ENCODE data around the gene SH3BP4.
"Not testable (repeated sequence)": the region's sequence is repeated elsewhere in the genome, so short reads cannot be mapped to it uniquely, and the experiment has no call there.

SH3BP4 gene

DNA sequence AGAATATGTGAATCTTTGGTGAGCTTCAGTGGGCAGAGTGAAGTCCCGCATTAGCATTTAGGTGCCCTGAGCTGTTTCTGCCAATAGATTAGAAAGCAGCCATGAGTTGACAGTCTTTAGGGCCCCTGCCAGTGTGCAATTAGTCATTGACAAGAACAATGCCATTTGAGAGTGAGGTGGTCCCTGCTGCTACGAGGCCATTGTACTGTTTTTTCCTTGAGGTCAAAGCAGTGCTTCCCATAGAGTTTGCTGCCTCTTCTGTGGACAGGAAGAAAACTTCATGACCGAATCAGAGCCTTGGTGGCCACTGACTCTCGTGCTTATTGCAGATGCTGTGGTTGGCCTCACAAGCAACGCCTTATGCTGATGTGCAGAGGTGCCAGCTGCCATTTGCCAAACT is 102.7 kb downstream of the SH3BP4 start:
- no peak for DNase-seq (ENCODE audit: low read depth in 1 of 2, low spot score in 1 of 2)

DNA sequence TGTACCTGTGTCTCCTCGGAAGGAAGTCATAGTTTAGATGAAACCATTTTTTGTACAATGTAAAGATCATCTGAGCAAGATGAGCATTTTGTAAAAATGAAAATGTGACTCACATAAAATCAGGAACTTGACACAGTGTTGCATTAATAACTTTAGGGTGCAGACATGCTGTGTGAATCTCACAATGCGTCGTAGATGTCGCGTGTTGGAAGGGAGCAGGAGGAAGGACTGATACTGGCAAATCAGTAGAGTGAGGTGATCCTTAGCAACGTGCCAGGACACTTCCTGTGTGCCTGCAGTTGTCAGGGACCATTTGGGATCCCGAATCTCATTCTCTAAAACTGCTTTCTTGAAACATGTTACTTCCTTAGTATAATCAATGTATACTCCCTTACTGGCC is 103.1 kb downstream of the SH3BP4 start:
- no peak for DNase-seq (ENCODE audit: low read depth in 1 of 2, low spot score in 1 of 2)

DNA sequence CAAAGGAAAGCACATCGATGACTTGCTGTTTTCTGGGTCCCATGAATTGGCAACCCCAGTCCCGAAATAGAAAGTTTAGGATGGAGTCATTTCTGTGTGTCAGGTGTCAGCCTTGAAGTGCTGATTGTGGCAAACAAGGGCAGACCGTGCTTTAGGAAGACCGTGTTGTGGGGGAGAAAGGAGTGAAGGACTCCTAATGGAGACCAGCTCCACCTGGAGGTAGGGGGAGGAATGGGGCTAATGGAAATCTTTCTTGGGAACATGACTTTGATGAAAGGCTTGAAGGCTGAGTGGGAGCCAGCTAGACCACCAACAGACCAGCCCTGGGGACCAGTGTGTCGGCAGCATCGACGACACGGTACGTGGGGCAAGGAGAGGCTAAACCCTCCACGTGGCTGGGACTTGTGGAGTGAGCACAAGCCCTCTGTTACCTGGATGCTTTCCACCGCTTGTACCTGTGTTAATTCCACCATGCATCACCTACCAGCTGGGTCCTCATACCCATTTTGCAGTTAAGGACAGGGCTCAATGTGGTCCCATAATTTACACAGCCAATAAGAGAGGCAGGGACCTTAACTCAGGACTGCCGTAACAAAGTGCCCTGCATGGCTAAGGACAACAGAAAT is 104.2 kb downstream of the SH3BP4 start:
- no peak for DNase-seq (ENCODE audit: low read depth in 1 of 2, low spot score in 1 of 2)

DNA sequence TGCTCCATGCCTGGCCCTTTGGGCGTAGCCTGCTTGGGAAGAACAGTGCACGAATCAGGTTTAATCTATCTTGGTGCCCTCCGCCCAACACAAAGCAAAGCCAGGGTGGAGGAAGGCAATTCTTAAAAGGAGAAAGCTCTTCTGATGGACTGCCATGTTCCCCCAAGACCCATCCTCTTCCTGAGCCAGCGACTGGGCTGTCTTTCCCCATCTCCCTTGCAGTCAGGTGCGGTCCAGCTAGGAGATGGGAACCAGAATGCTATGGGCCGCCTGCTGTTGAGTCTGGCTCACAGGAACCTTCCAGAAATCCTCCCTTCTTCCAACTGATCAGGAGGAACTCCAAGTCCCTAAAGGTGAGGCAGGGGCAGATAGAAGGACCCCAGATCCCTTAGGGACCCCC is 105.0 kb downstream of the SH3BP4 start:
- DNase-seq (ENCODE audit: low read depth in 1 of 2, low spot score in 1 of 2), result no peak

DNA sequence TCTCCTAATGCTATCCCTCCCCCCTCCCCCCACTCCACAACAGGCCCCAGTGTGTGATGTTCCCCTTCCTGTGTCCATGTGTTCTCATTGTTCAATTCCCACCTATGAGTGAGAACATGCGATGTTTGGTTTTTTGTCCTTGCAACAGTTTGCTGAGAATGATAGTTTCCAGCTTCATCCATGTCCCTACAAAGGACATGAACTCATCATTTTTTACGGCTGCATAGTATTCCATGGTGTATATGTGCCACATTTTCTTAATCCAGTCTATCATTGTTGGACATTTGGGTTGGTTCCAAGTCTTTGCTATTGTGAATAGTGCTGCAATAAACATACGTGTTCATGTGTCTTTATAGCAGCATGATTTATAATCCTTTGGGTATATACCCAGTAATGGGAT is 105.8 kb downstream of the SH3BP4 start:
- not testable (repeated sequence) for DNase-seq (ENCODE audit: low read depth in 1 of 2, low spot score in 1 of 2)

DNA sequence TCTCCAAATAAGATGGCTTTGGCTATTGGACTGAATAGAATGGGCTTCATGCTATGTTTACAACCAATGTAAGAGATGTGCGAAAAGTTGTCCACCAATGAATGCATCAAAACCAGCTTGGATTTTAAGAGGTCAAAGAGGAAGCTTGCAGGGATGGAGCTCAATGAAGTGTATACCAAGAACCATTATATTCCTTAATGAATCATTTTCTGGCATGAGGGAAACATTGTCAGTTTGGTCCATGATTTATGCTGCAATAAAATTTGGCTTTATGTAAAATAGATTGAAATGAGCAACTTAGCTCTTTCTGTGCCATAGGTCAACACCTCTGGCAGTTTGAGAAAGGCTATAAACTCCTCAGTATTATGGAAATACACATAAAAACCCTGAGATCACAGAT is 107.3 kb downstream of the SH3BP4 start:
- DNase-seq (ENCODE audit: low read depth in 1 of 2, low spot score in 1 of 2), result no peak

DNA sequence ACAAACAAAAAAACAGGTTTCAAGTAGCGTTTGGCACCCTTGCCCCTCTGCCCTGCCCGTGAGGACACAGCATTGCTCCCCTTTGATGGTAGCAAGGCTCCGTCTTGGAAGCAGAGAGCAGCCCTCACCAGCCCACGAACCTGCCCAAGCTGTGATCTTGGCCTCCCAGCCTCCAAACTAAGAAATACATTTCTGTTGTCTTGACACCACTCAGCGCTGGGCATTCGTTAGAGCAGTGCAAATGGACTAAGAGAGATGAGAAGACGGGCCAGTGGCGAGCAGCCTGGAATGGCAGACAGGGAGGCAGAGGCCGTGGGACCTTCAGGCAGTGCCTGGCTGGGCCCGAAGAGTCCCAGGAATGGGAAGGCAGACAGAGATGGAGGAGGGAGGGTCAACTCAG is 109.8 kb downstream of the SH3BP4 start:
- DNase-seq (ENCODE audit: low read depth in 1 of 2, low spot score in 1 of 2), result no peak

DNA sequence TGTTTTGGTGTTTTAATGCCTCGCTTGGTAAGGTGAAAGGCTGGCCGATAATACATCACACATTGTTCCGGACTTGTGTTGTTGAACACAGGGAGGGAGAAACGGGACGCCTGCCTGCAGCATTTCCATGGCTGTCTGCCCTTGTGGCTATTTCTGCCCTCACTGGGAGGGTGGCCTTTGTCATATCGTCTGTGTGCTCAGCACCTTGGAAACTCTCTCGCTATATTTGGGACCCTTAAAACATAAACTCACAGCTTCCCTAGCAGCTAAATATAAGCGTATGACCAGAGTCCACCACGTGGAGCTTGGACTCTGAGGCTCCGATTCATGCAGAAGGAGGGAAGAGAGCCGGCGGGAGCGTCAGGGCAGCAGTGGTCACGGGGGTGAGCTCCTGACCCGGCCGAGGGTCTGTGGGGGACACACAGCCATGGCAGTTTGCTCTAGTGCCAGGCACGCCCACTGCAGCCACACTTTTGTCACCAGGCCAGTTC is 111.7 kb downstream of the SH3BP4 start:
- DNase-seq (ENCODE audit: low read depth in 1 of 2, low spot score in 1 of 2), result no peak

DNA sequence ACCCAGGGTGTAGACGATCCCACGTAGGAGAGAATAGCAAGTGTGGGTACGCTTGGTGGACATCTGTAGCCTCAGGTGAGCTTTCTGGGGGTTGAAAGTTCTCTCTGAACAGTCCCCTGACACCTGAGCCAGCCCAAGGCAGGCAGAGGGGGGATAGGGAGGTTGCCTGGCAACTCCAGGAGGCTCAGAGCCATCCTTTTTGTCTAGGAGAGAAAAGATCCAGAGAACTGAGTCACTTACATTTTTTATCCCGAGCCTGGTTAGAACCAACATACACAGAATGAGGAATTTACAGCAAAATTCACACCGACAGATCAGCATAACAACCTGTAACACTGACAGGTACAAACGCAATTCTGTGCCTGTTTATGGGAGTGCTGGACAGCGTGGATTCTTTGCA is 113.2 kb downstream of the SH3BP4 start:
- no peak for DNase-seq (ENCODE audit: low read depth in 1 of 2, low spot score in 1 of 2)

DNA sequence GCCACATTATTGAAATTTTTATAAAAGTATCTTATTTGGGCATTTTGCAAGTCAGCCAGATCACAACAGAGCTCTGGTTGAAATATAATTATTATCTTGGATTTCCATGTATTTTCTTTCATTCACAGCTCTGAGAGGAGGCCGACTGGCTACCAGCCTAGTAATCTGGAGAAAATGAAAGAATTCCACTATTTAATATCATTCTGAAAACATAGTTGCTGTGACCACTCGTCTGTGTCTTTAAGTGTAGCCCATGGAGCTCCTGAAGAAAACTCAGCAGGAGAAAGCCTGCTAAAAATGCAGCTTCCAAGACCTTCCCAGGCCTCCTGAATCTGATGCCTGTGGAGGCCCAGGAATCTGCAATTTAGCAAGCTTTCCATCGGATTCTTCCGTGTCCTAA is 114.7 kb downstream of the SH3BP4 start:
- no peak for DNase-seq (ENCODE audit: low read depth in 1 of 2, low spot score in 1 of 2)

DNA sequence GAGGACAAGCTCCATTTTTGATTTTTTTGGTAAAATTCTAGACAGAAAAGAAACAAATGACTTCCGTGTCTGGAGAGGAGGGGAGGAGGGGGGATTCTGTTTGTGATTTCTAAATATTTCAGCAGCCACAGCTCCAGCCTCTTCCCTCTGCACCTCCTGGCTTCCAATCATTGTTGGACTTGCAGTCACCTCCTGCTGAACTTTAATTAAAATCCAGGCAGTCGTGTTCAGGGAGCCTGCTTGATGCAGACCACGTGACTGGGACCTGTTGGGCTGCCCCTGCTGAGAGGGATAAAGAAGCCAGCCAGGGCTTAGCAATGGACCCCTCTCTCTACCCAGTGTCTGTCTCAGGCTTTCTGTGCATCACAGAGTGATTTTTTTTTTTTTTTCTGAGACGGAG is 115.1 kb downstream of the SH3BP4 start:
- no peak for DNase-seq (ENCODE audit: low read depth in 1 of 2, low spot score in 1 of 2)

DNA sequence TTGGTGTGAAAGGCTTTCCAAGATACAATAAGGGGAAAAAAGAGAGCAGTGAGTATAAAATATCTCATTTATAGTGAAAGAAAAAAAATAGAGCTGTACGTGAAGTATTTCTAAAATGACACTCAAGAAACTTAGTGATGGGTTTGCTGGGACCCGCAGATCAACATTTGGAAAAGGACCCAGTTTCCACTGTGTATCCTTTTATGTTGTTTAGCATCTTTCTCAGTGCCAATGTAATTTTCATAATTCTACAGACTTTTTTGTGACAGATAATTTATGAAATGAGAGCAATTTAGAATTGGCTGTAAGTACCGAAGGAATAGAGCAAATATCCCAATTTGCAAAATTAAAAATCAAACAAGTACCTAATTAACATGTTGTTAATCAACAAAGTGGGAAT is 116.9 kb downstream of the SH3BP4 start:
- DNase-seq (ENCODE audit: low read depth in 1 of 2, low spot score in 1 of 2), result no peak

DNA sequence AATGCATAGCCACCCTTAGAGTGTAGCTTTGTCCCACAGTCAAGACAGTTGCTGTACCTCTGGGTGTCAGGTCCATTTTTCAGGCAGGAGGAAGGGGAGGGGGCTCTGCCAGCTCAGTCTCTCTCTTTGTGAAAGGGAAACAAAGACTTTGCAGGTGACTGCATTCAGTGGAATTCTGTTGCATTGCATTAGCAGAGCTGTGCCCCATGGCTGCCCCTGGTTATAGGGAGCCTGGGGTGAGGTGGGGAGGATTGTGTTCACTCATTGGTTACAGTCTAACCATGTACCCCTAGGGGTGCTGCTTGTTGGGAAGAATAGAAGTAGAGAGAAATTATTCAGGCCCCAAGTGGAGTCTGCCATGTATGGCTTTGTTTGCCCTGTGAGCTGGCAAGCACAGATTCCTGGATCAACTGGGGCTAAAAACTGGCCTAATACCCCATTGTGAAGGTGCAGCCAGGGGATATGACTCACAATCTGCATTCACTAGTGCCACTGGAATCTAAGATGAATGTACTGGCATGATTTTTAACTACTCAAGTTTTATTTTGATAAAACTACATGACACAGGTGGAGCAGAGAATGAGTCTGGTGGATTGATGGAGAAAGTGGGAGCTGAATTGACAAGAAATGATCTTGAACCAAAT is 118.4 kb downstream of the SH3BP4 start:
- no peak for DNase-seq (ENCODE audit: low read depth in 1 of 2, low spot score in 1 of 2)

DNA sequence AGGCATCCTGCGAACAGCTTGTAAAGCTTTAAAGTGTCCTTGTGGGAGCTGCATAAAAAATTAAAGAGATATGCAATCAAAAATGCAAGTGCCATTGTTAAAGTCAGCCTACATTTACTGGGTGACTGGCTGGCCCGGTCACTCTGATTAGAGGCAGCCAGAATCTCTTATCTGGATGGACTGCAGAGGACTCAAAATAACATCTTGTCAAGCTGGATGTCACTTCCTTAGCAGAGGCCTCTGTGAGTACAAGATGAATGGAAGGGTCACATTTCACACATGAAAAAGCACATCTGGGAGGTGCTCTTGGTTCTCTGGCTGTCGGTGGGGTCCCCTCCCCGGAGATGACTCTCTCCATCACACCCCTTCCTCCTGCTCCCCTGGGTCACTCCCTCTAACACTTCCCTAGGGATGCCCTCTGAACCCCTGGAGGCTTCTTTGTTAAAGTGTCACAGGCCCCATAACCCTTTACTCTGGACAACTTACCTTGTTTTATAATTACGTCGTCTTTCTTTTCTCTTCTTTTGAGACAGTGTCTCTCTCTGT is 122.1 kb downstream of the SH3BP4 start:
- no peak for DNase-seq (ENCODE audit: low read depth in 1 of 2, low spot score in 1 of 2)

DNA sequence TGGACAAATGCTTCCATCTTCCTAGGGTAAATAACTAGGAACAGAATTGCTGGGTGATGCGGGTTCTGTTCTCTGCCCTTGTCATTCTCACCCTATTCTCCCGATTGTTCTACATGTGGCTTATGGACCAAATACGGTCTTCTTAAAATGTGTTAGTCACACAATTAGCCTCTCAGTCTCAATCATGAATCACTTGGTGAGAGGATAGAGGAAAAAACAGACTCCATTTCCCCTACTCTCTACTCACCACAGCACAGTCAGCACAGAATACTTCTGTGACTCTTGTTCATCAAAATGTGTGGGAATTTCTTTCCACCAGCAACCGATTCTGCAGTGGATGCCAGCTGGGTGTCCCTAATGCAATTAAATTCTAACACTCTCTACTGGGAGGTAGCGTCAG is 125.2 kb downstream of the SH3BP4 start:
- DNase-seq (ENCODE audit: low read depth in 1 of 2, low spot score in 1 of 2), result no peak

DNA sequence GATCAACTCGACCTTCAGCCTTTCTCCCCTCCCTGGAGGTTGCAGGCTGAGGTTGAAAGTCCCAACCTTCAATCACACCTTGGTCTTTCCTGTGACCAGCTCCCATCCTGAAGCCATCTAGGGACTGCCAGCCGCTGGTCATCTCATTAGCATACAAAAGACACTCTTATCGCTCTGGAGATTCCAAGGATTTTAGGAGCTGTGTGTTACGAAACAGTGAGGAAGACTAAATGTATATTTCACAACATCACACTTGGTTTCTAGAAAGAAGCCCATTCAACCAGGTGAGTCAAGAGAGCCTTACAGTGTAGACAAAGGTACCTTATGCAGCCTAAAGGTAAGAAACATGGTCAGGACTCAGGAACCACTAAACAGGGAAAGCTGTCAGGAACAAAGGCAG is 126.4 kb downstream of the SH3BP4 start:
- DNase-seq (ENCODE audit: low read depth in 1 of 2, low spot score in 1 of 2), result no peak

DNA sequence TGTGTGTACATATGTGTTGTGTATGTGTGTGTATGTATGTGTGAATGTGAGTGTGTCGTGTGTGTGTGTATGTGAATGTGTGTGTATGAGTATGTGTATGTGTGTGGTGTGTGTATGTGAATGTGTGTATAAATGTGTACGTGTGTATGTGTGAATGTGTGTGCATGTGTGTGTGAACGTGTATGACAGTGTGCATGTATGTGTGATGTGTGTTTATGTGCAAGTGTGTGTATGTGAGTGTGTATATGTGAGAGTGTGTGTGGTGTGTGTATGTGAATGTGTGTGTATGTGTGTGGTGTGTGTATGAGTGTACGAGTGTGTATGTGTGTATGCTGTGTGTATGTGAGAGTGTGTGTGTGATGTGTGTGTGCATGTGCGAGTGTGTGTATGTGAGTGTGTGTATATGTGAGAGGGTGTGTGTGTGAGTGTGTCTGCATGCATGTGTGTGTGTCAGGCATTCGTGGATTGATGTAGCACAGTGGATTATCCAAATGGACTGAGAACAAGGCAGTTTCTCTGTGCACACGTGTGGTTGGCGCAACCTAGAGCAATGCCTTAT is 127.2 kb downstream of the SH3BP4 start:
- DNase-seq (ENCODE audit: low read depth in 1 of 2, low spot score in 1 of 2), result no peak

DNA sequence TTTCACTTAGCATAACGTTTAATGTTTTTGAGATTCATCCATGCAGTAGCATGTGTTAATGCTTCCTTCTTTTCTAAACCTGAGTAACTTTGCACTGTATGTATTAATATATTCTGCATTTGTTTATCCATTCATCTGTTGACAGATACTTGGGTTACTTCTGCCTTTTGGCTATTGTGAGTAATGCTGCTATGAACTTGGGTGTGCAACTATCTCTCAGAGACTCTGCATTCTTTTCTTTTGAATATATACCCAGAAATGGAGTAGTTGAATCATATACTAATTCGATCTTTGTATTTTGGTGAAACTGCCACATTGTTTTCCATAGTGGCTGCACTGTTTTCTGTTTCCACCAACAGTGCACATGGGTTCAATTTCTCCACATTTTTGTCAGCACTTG is 128.3 kb downstream of the SH3BP4 start:
- no peak for DNase-seq (ENCODE audit: low read depth in 1 of 2, low spot score in 1 of 2)

DNA sequence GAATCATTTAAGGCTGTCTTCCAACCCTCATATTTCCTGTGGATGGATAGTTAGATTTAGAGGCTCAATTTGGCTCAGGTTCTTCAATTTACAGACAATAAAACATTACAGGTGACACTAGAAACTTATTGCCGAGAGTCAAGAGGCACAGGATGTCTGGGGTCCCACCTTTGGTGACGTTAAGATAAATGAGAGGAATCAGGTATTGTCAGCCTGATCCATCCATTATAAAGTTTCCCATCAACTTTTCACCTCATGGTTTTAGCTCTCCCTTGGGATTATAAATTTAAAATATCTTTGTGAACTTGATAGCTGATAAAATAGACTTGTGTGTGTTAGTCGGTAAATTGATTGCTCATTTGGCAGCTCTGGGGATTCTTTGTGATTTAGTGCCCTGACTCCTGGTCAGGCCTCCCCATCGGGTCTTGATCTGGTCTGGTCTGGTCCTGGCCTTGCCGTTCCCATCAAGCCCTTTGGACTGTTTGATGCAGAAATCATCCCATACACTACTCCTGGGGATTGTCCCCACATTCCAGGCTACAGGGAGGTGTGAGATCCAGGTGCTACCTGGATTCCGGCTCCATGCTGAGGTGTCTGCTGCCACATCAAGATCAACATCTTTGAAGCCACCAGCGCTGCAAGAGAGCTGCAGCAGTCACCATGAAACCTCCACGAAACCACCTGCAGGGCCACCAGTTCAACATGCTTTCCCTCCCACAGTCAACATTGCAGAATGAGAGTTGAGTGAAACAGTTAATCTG is 130.9 kb downstream of the SH3BP4 start:
- DNase-seq (ENCODE audit: low read depth in 1 of 2, low spot score in 1 of 2), result no peak

DNA sequence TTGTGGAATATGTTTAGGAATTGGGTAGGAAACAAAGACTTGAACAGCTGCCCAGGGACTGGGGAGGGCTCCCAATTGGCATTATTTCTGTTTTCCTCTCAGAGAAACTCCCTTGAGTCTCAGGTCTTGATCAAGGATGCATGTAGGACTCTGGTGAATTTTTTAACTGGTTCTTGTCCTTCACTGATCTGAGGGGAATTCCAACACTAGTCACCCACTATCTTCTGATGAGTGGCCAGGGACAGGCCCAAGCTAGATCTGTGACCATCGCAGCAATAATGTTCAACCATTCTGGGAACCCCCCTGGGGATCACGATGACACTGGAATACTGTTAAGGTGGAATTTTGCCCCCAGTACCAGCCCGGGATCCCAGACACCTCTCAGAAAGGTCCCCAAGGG is 132.0 kb downstream of the SH3BP4 start:
- DNase-seq (ENCODE audit: low read depth in 1 of 2, low spot score in 1 of 2), result no peak

DNA sequence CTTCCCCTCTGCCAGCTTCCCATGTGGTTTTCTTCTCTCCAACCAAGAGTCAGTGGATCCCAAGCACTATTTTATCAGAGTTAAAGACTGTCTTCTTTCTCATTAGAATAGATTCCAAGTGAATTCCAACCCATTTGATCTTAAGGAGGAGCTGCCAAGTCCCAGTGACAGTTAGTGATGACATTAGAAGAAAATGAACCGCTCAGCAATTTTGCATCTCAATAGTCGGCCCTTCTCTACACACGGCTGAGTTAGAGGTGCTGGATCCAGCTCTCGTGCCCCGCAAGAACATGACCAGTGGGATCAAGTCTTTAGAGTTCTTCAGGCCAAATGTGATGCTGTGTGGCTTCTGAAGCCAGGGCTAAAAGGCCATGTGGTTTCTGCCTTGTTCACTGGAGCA is 132.6 kb downstream of the SH3BP4 start:
- DNase-seq (ENCODE audit: low read depth in 1 of 2, low spot score in 1 of 2), result no peak

DNA sequence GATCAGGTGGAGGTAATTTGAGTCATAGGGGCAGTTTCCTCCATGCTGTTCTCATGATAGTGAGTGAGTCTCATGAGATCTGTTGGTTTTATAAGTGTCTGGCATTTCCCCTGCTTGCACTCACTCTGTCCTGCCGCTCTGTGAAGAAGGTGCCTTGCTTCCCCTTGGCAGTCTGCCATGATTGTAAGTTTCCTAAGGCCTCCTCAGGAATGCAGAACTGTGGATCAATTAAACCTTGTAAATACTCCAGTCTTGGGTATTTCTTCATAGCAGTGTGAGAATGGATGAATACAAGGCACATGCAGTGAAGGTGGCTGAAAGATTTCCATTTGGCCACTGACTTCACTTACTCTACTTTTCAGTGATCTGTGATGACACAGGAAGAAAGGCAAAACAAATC is 133.7 kb downstream of the SH3BP4 start:
- DNase-seq (ENCODE audit: low read depth in 1 of 2, low spot score in 1 of 2), result no peak

Measured in stimulated activated CD4-positive, alpha-beta T cell treated with anti-CD3 and anti-CD28 coated beads, Interleukin-15, amount 100 ng/mL, for 1 hour (primary cell).